Immature natural killer cell (primary cell): ENCODE results near the gene RBM33. TPM values are rescaled to one million over a fixed set of nuclear protein-coding genes. Genes with fewer than 3 reads are reported as not detected.

Experiments
- polyA plus RNA-seq, 3 donors: library from polyadenylated mRNA; unstranded; fragments of 300-500 nt; fragmentation: Illumina TruSeq; gene quantifications; one replicate each; pipeline ENCODE4 v1.2.3, GENCODE V29; 2021

Gene RBM33
- polyA plus RNA-seq, 3 donors from 2014 or later: 10.9 to 61.5 (median 28.3) TPM

Other genes with a start within 250 kb of the RBM33 start
- gene EN2, start 186.5 kb upstream of the RBM33 start, polyA plus RNA-seq: not detected
- gene CNPY1, start 98.1 kb upstream of the RBM33 start, polyA plus RNA-seq: not detected
- gene SHH, start 167.8 kb downstream of the RBM33 start, polyA plus RNA-seq: not detected